Astrocyte (in vitro differentiated cells and primary cell): ENCODE data around the gene TDO2.

Experiments
- EZH2 ChIP-seq: IDR thresholded peaks from 2 replicates; pipeline ENCODE4 v1.6.1; 2012; ENCODE audit warnings: mild to moderate bottlenecking, low read length, inconsistent platforms; ENCODE audit not compliant: insufficient read depth
- TF ChIP-seq, protein P1 (sequence below): IDR thresholded peaks from 2 replicates; pipeline ENCODE4 v1.5.1; 2011; ENCODE audit warnings: low read depth, mild to moderate bottlenecking, inconsistent platforms, low read length, moderate library complexity; ENCODE audit not compliant: insufficient read depth

DNA sequence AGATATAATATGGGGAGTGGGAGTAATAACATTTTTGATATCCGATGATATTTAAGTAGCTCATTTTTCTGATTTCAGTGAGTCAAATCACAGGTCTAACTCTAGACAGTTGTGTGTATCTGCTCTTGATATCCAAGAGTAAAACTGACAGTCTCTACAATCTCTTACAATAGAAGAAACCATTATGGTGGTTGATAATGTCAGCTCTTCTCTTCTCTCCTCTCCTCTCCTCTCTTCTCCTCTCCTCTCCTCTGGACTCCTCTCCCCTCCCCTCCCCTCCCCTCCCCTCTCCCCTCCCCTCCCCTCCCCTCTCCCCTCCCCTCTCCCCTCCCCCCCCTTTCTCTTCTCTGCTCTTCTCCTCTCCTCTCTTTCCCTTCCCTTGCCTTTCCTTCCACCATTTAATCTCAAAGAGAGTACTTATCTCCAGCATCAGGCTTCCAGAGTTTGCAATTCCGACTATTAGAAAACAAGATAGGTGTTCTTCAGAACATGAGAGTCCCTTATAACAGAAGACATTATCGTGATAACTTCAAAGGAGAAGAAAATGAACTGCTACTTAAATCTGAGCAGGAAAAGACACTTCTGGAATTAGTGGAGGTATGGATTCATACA is 6.2 kb downstream of the TDO2 start:
- TF ChIP-seq, protein P1, sequence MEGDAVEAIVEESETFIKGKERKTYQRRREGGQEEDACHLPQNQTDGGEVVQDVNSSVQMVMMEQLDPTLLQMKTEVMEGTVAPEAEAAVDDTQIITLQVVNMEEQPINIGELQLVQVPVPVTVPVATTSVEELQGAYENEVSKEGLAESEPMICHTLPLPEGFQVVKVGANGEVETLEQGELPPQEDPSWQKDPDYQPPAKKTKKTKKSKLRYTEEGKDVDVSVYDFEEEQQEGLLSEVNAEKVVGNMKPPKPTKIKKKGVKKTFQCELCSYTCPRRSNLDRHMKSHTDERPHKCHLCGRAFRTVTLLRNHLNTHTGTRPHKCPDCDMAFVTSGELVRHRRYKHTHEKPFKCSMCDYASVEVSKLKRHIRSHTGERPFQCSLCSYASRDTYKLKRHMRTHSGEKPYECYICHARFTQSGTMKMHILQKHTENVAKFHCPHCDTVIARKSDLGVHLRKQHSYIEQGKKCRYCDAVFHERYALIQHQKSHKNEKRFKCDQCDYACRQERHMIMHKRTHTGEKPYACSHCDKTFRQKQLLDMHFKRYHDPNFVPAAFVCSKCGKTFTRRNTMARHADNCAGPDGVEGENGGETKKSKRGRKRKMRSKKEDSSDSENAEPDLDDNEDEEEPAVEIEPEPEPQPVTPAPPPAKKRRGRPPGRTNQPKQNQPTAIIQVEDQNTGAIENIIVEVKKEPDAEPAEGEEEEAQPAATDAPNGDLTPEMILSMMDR: no peak
- no peak for TF ChIP-seq EZH2
